Lower leg skin (tissue), 3 donors: Measurements from ENCODE around the gene RBFOX2.

Source experiments
- CTCF ChIP-seq, 3 donors: fragments of 450-650 bp; IDR thresholded peaks; one replicate each; pipeline ENCODE4 v1.5.1; 2016; ENCODE audit warnings: antibody characterized with exemption in 3 of 3, mild to moderate bottlenecking in 3 of 3, moderate library complexity in 2 of 3
- POLR2A ChIP-seq, 2 donors: fragments of 450-650 bp; IDR thresholded peaks; one replicate each; pipeline ENCODE4 v1.6.1; 2016 to 2017; ENCODE audit warnings: antibody characterized with exemption in 2 of 2, mild to moderate bottlenecking in 1 of 2, moderate library complexity in 1 of 2

DNA sequence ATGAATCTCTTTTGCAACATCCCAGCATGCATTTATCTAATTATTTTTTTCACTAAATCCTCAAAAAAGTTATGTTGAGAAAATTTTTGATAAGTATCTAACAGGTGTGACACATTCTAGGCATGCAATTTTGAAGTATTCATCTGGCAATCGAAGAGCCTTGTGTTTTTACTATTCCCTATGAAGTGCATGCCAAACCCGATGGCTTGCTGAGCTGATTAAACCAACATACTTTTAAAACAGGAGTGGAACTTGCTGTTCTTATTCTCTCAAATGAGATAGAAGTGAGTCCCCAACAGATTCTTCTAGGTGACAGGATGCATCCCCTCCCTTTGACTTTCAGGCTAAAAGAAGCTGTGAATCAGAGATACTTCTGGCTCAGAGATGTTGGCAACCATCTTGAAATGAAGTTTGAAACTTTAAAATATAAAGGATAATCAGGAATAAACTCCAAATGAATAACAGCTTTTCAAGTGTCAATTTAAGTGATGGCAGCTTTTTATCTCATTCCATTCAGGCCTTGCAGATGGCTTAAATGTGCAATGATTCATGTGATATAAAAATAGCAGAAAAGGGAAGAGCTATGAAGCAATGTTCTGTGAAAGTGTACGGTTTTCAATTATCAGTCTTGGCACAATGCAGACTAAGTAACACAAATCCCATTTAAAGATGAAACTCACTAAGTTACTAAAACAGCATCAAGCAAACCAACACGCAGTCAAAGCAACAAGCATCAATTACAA, 243.3 kb downstream of the RBFOX2 start:
- TF ChIP-seq POLR2A (IDR thresholded peaks at IDR 0.05) (no peak), CTCF (IDR thresholded peaks at IDR 0.05) (no peak)
